Measurements from ENCODE around the gene EFNA2. TPM values are rescaled to one million over a fixed set of nuclear protein-coding genes. Genes with fewer than 3 reads are reported as not detected.
A peak's percentile ranks its signal among the peaks of the same experiment; 100 is the strongest.

Gene EFNA2
- total and polyA plus RNA-seq, 2 experiments from 2014 or later: 2.7 to 10.3 TPM

DNA sequence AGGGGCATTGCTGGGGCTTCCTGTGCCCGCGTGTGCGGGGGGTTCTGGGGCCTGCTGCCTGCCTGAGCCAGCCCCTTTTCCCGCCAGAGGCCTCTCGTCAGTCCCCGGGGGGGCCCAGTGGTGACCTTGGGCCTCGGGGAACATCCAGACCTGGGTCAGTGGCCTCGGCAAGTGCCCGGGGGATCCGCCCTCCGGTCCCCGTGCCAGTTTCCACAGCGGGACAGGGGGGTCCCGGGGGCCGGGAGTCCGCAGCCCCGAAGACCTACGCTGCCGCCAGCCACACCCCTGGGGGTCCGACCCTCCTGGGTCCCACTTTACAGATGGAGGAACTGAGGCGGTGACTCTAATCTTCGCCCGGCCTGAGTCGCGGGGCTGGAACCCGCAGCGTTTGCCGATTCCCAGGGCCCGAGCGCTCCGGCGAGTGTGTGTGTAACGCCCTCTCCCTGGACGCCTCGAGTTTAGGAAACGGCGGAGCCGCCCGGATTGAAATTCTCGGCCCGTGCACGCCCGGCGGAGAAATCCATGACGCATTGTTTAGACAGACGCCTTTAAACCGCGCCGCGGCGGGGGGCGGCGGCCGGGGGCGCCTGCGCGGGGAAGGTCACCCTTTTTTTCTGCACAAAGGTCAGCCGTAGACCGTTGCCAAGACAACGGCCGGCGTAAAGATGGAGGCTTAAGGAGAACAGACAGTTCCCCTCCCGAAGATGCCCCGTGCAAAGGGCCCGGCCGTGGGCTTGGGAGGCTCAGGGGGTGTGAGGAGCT lies 39.3 kb downstream of the EFNA2 start:
- peak overlapping the region; percentile 65 for H3K4me3 ChIP-seq
- peak; percentile 79 for DNase-seq (ENCODE audit: low spot score)
- no peak overlapping the region for H3K27ac Mint-ChIP-seq

DNA sequence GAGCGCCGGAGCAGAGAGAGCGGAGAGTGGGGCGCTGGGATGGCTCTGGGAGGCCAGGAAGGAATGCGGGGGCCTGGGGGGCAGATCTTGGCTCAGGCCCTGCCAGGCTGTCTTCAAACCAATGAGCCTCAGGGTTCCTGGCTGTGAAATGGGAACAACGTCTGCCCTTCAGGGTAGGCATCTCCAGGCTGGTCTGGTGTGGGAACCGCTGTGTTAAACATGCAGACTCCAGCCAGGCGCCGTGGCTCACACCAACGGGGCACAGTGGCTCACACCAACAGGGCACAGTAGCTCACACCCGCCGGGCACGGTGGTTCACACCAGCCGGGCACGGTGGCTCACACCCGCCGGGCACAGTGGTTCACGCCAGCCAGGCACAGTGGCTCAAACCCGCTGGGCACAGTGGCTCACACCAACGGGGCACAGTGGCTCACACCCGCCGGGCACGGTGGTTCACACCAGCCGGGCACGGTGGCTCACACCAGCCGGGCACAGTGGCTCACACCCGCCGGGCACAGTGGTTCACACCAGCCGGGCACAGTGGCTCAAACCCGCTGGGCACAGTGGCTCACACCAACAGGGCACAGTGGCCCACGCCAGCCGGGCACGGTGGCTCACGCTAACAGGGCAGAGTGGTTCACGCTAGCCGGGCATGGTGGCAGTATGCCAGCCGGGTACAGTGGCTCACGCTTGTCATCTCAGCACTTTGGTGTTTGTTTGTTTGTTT lies 40.1 kb downstream of the EFNA2 start:
- H3K9me3 Mint-ChIP-seq: no peaks in the 10 kb centered on the region
- Histone ChIP-seq H2AFZ (peak overlapping the region; percentile 98), H3K27me3 (ENCODE audit: insufficient read depth) (0 out of 2 replicates have a peak, but pooled peaks cover 10% of the 10 kb centered on the region), H3K9me2 (ENCODE audit: insufficient read depth) (no peaks in the 10 kb centered on the region), H3K4me3 (peak overlapping the region; percentile 65), H3K36me3 (ENCODE audit: insufficient read depth) (no peaks in the 10 kb centered on the region), H3K4me2 (peak overlapping the region; percentile 86), H3K4me1 (ENCODE audit: insufficient read depth) (no peaks in the 10 kb centered on the region), H3K79me2 (replicated peaks; ENCODE audit: insufficient read depth) (no peaks in the 10 kb centered on the region), H4K20me1 (replicated peaks; ENCODE audit: insufficient read depth) (no peaks in the 10 kb centered on the region), H3K27ac (ENCODE audit: low read depth) (no peak overlapping the region), H3F3A (replicated peaks; ENCODE audit: low read depth) (peaks cover 2% of the 10 kb centered on the region; the same call in 1 of the 2 replicates)
- no peak for ATAC-seq
- H3K4me1 Mint-ChIP-seq: peaks cover 5% of the 10 kb centered on the region
- no peak for TF ChIP-seq ZNF114 (CRISPR knock-in tag; IDR thresholded peaks at IDR 0.05)
- no peak for TF ChIP-seq STAT1 (IDR thresholded peaks at IDR 0.05; ENCODE audit: unreplicated experiment)
- TF ChIP-seq, protein P1, sequence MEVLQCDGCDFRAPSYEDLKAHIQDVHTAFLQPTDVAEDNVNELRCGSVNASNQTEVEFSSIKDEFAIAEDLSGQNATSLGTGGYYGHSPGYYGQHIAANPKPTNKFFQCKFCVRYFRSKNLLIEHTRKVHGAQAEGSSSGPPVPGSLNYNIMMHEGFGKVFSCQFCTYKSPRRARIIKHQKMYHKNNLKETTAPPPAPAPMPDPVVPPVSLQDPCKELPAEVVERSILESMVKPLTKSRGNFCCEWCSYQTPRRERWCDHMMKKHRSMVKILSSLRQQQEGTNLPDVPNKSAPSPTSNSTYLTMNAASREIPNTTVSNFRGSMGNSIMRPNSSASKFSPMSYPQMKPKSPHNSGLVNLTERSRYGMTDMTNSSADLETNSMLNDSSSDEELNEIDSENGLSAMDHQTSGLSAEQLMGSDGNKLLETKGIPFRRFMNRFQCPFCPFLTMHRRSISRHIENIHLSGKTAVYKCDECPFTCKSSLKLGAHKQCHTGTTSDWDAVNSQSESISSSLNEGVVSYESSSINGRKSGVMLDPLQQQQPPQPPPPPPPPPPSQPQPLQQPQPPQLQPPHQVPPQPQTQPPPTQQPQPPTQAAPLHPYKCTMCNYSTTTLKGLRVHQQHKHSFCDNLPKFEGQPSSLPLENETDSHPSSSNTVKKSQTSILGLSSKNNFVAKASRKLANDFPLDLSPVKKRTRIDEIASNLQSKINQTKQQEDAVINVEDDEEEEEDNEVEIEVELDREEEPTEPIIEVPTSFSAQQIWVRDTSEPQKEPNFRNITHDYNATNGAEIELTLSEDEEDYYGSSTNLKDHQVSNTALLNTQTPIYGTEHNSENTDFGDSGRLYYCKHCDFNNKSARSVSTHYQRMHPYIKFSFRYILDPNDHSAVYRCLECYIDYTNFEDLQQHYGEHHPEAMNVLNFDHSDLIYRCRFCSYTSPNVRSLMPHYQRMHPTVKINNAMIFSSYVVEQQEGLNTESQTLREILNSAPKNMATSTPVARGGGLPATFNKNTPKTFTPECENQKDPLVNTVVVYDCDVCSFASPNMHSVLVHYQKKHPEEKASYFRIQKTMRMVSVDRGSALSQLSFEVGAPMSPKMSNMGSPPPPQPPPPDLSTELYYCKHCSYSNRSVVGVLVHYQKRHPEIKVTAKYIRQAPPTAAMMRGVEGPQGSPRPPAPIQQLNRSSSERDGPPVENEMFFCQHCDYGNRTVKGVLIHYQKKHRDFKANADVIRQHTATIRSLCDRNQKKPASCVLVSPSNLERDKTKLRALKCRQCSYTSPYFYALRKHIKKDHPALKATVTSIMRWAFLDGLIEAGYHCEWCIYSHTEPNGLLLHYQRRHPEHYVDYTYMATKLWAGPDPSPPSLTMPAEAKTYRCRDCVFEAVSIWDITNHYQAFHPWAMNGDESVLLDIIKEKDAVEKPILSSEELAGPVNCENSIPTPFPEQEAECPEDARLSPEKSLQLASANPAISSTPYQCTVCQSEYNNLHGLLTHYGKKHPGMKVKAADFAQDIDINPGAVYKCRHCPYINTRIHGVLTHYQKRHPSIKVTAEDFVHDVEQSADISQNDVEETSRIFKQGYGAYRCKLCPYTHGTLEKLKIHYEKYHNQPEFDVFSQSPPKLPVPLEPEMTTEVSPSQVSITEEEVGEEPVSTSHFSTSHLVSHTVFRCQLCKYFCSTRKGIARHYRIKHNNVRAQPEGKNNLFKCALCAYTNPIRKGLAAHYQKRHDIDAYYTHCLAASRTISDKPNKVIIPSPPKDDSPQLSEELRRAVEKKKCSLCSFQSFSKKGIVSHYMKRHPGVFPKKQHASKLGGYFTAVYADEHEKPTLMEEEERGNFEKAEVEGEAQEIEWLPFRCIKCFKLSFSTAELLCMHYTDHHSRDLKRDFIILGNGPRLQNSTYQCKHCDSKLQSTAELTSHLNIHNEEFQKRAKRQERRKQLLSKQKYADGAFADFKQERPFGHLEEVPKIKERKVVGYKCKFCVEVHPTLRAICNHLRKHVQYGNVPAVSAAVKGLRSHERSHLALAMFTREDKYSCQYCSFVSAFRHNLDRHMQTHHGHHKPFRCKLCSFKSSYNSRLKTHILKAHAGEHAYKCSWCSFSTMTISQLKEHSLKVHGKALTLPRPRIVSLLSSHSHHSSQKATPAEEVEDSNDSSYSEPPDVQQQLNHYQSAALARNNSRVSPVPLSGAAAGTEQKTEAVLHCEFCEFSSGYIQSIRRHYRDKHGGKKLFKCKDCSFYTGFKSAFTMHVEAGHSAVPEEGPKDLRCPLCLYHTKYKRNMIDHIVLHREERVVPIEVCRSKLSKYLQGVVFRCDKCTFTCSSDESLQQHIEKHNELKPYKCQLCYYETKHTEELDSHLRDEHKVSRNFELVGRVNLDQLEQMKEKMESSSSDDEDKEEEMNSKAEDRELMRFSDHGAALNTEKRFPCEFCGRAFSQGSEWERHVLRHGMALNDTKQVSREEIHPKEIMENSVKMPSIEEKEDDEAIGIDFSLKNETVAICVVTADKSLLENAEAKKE (CRISPR knock-in tag; IDR thresholded peaks at IDR 0.05): no peak
- TF ChIP-seq CREB1 (CRISPR knock-in tag; IDR thresholded peaks at IDR 0.05; ENCODE audit: low read depth): no peak
- TF ChIP-seq, protein P2, sequence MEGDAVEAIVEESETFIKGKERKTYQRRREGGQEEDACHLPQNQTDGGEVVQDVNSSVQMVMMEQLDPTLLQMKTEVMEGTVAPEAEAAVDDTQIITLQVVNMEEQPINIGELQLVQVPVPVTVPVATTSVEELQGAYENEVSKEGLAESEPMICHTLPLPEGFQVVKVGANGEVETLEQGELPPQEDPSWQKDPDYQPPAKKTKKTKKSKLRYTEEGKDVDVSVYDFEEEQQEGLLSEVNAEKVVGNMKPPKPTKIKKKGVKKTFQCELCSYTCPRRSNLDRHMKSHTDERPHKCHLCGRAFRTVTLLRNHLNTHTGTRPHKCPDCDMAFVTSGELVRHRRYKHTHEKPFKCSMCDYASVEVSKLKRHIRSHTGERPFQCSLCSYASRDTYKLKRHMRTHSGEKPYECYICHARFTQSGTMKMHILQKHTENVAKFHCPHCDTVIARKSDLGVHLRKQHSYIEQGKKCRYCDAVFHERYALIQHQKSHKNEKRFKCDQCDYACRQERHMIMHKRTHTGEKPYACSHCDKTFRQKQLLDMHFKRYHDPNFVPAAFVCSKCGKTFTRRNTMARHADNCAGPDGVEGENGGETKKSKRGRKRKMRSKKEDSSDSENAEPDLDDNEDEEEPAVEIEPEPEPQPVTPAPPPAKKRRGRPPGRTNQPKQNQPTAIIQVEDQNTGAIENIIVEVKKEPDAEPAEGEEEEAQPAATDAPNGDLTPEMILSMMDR (conservative IDR thresholded peaks at IDR 0.05; ENCODE audit: low read depth in 2 of 2): no peak
- no peak for TF ChIP-seq ETS1 (IDR thresholded peaks at IDR 0.05)
- TF ChIP-seq EZH2phosphoT487 (IDR thresholded peaks at IDR 0.05; ENCODE audit: unreplicated experiment): no peak
- H3K36me3 Mint-ChIP-seq (ENCODE audit: low read depth): no peaks in the 10 kb centered on the region
- peaks cover 18% of the 10 kb centered on the region for H3K27me3 Mint-ChIP-seq (ENCODE audit: insufficient read depth, low read depth, poor library complexity)
- H3K4me3 Mint-ChIP-seq: peak overlapping the region; percentile 67; the same call in 2 of the 3 replicates
- no peak for DNase-seq (ENCODE audit: low spot score)
- no peak overlapping the region for H3K27ac Mint-ChIP-seq

More for the DNA sequence above, 39.3 kb downstream of the EFNA2 start:
- no peaks in the 10 kb centered on the region for H3K9me2 ChIP-seq (ENCODE audit: insufficient read depth)
- no peaks in the 10 kb centered on the region for H3K36me3 ChIP-seq (ENCODE audit: insufficient read depth)
- Mint-ChIP-seq H3K36me3 (ENCODE audit: low read depth) (no peaks in the 10 kb centered on the region), H3K4me3 (peak overlapping the region; percentile 67; the same call in 2 of the 3 replicates), H3K9me3 (no peaks in the 10 kb centered on the region), H3K27me3 (ENCODE audit: insufficient read depth, low read depth, poor library complexity) (peaks cover 16% of the 10 kb centered on the region), H3K4me1 (peaks cover 5% of the 10 kb centered on the region)
- 0 out of 2 replicates have a peak, but pooled peaks cover 10% of the 10 kb centered on the region for H3K27me3 ChIP-seq (ENCODE audit: insufficient read depth)
- H4K20me1 ChIP-seq (replicated peaks; ENCODE audit: insufficient read depth): no peaks in the 10 kb centered on the region
- H3K27ac ChIP-seq (ENCODE audit: low read depth): no peak overlapping the region
- H3K4me2 ChIP-seq: peak overlapping the region; percentile 86
- H2AFZ ChIP-seq: peak overlapping the region; percentile 98
- peak; percentile 79 for ATAC-seq
- TF ChIP-seq CREB1 (CRISPR knock-in tag; IDR thresholded peaks at IDR 0.05; ENCODE audit: low read depth) (peak; percentile 69), POLR2AphosphoS5 (IDR thresholded peaks at IDR 0.05; ENCODE audit: low read depth) (no peak)
- no peaks in the 10 kb centered on the region; the same call in 1 of the 2 replicates for H3F3A ChIP-seq (replicated peaks; ENCODE audit: low read depth)
- no peaks in the 10 kb centered on the region for H3K4me1 ChIP-seq (ENCODE audit: insufficient read depth)
- H3K79me2 ChIP-seq (replicated peaks; ENCODE audit: insufficient read depth): no peaks in the 10 kb centered on the region

Measured in GM23338 (cell line).